Ectodermal cell (in vitro differentiated cells): ENCODE measurements around the gene RALGAPB.
"Not testable (repeated sequence)": the region's sequence is repeated elsewhere in the genome, so short reads cannot be mapped to it uniquely, and the experiment has no call there.

Experiments
- H3K27ac ChIP-seq: 2 replicates; pipeline ENCODE4 v1.7.0; 2013; ENCODE audit warnings: mild to moderate bottlenecking, low read depth, low read length; ENCODE audit not compliant: insufficient read depth, poor library complexity, severe bottlenecking
- H3K27me3 ChIP-seq: 2 replicates; pipeline ENCODE4 v1.7.0; 2013; ENCODE audit warnings: mild to moderate bottlenecking, low read length; ENCODE audit not compliant: insufficient read depth, control insufficient read depth, poor library complexity, severe bottlenecking
- H3K36me3 ChIP-seq: one replicate; pipeline ENCODE4 v1.7.0; 2013; ENCODE audit warnings: low read length; ENCODE audit not compliant: control insufficient read depth, insufficient read depth
- H3K4me1 ChIP-seq: one replicate; pipeline ENCODE4 v1.7.0; 2013; ENCODE audit warnings: low read length; ENCODE audit not compliant: control insufficient read depth, insufficient read depth
- H3K4me3 ChIP-seq: 2 replicates; pipeline ENCODE4 v1.7.0; 2013; ENCODE audit warnings: low read depth, low read length, control low read depth; ENCODE audit not compliant: insufficient read depth
- H3K9me3 ChIP-seq: 2 replicates; pipeline ENCODE4 v1.7.0; 2013; ENCODE audit warnings: mild to moderate bottlenecking, low read length, moderate library complexity; ENCODE audit not compliant: control insufficient read depth
- WGBS, 2 experiments: methylation state at CpG; one replicate each; pipeline ENCODE4 v1.1.7; 2013; ENCODE audit warnings: missing lambda C conversion rate in 2 of 2; 5-methylcytosine and 5-hydroxymethylcytosine counted together

RALGAPB gene

DNA sequence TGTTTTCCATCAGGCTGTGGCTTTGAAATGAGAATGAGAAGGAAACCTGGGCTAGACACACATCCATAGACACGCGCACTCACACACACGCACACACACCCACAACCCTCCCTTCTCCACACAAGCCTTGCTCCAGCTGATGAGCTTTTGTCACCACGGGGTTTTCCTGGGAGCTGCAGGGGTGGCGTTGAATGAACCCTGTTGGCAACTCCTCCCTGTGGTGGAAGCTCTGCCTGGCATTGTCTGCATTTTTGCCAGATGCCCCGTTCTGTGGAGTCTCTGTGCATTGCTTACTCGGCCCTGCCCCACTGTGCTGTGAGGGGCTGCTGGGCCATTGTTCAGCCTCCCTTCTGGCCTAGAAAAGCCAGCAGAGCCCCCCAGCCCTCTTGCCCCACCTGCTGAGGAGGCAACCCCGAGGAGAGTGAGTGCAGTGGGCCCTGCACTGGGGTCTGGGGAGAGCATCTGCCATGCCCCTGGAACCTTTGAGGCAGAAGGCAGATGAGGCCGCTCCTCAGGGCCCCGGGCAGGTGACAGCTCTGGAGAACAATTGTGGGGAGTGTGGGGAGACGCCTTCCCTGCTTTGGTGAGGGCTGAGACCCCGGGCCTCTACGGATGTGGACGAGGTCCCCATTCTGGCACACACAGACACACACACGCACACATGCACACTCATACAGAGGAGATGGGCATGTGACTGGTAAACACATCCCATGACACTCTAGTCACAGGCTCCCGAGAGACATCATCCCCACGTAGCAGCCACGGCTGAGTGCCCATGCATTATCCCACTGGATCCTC is 118.2 kb downstream of the RALGAPB start:
- Histone ChIP-seq H3K4me1 (peaks cover 4% of the 10 kb centered on the region), H3K9me3 (no peaks in the 10 kb centered on the region), H3K36me3 (no peaks in the 10 kb centered on the region), H3K4me3 (no peak overlapping the region), H3K27me3 (no peaks in the 10 kb centered on the region), H3K27ac (no peak overlapping the region)
- 72 to 76% methylated on average over 18 of the region's 18 CpGs for WGBS, 2 experiments

DNA sequence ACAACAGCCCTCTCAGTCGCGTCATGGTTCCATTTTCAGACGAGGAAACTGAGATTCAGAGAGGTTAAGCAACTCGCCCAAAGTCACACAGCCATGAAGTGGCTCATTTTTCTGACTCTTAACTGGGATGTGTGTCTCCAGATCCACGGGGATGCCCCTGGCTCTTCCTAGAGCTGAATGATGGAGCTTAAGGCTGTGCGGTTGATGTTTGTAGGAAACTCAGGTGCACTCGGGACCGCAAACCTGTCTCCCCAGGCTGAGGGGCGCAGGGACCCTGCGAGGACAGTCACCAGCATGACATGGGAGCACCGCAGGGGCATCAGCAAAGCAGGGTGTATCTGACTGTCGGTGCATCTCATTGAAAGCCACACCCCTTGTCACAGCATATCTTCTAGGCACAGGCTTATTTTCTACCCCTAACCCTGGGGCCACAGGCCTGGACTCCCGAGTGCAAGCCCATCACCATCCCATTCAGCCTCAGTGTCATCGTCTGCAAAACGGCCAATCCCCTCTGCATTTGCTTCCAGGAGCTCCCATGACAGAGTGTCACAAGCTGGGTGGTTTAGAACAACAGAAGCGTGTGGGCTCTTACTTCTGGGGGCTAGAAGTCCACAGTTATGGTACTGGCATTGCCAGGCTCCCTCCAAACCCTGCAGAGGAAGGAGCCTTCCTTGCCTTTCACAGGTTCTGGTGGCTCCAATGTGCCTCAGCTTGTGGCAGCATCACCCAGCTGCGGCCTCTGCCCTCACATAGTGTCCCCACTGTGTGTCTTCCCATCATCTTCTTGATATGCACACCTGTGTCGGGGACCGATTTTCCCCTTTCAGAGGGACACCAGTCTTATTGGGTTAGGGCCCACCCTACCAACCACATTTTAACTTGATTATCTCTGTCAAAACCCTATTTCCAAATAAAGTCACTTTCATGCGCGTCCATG is 119.1 kb downstream of the RALGAPB start:
- H3K27ac ChIP-seq: no peak overlapping the region
- no peaks in the 10 kb centered on the region for H3K36me3 ChIP-seq
- no peaks in the 10 kb centered on the region for H3K27me3 ChIP-seq
- H3K4me3 ChIP-seq: no peak overlapping the region
- no peaks in the 10 kb centered on the region for H3K9me3 ChIP-seq
- 89 to 91% methylated on average over 21 of the region's 21 CpGs for WGBS, 2 experiments
- H3K4me1 ChIP-seq: peaks cover 4% of the 10 kb centered on the region

GRCh38 chr20:38592411-38592790 is 119.8 kb downstream of the RALGAPB start:
- not testable (repeated sequence) for H3K27ac ChIP-seq, H3K4me3 ChIP-seq, H3K4me1 ChIP-seq, H3K27me3 ChIP-seq, H3K36me3 ChIP-seq, H3K9me3 ChIP-seq
- 67 to 86% methylated on average over 3 of the region's 3 CpGs for WGBS, 2 experiments

DNA sequence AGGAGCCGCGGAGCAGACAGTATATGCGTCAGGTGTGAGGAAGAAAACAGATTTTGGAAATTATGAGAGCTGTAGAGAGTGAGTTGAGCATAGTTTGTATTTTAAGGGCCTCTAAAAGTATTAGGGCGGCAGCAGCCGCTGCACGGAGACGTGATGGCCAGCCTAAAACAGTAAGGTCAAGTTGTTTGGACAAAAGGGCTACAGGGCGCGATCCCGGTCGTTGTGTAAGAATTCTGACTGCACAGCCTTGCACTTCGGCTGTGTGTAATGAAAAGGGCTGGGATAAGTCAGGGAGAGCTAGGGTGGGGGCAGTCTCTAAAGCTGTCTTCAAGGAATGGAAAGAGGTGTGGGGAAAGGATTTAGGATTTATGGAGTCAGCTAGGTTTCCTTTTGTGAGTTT is 121.6 kb downstream of the RALGAPB start:
- H3K4me3 ChIP-seq, H3K4me1 ChIP-seq, H3K9me3 ChIP-seq, H3K27ac ChIP-seq, H3K27me3 ChIP-seq, H3K36me3 ChIP-seq: not testable (repeated sequence)
- WGBS, 2 experiments: 94 to 95% methylated on average over 12 of the region's 12 CpGs

DNA sequence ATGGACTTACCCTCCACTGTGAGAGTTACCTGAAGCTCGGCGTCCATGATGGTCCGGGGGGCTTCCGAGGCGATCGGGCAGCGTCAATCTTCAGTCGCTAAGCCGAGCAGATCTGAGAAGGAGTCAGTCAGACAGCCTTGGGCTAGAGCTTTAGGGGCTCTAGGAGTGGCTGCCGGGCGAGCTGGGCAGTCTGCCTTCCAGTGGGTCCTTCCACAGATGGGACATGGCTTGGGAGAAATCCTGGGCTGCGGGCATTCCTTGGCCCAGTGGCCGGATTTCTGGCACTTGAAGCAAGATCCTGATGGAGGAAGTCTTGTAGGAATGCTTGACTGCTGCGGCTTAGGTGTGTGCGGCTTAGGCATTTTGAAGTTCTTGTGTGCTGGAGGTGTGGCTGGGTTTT is 123.2 kb downstream of the RALGAPB start:
- not testable (repeated sequence) for H3K36me3 ChIP-seq, H3K9me3 ChIP-seq, H3K4me1 ChIP-seq, H3K27me3 ChIP-seq, H3K4me3 ChIP-seq, H3K27ac ChIP-seq
- WGBS, 2 experiments: 94 to 96% methylated on average over 15 of the region's 15 CpGs

GRCh38 chr20:38599410-38599882 is 126.8 kb downstream of the RALGAPB start:
- Histone ChIP-seq H3K9me3 (no peaks in the 10 kb centered on the region), H3K27me3 (peaks cover 14% of the 10 kb centered on the region), H3K4me3 (no peak overlapping the region), H3K36me3 (no peaks in the 10 kb centered on the region), H3K4me1 (peaks cover 11% of the 10 kb centered on the region), H3K27ac (no peak overlapping the region)
- WGBS, 2 experiments: 72 to 79% methylated on average over 9 of the region's 9 CpGs

DNA sequence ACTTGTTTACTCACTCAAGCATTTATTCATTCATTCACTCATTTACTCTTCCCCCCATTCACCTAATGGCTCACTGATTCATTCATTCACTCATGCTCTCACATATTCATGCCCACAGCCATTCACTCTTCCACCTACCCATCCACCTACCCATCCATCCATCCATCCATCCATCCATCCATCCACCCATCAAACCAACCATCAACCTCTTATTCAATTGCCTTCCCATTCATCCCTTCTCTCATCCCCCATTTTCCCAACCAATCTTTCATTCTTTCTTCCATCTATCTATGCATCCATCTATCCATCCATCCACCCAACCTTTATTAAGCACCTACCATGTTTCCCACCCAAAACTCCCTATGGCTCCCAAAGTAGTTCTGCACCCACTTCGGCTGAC is 127.4 kb downstream of the RALGAPB start:
- peaks cover 14% of the 10 kb centered on the region for H3K27me3 ChIP-seq
- H3K9me3 ChIP-seq: no peaks in the 10 kb centered on the region
- peaks cover 11% of the 10 kb centered on the region for H3K4me1 ChIP-seq
- no peak overlapping the region for H3K27ac ChIP-seq
- no peak overlapping the region for H3K4me3 ChIP-seq
- H3K36me3 ChIP-seq: no peaks in the 10 kb centered on the region
- 93 to 98% methylated on average over 1 of the region's 1 CpG for WGBS, 2 experiments

DNA sequence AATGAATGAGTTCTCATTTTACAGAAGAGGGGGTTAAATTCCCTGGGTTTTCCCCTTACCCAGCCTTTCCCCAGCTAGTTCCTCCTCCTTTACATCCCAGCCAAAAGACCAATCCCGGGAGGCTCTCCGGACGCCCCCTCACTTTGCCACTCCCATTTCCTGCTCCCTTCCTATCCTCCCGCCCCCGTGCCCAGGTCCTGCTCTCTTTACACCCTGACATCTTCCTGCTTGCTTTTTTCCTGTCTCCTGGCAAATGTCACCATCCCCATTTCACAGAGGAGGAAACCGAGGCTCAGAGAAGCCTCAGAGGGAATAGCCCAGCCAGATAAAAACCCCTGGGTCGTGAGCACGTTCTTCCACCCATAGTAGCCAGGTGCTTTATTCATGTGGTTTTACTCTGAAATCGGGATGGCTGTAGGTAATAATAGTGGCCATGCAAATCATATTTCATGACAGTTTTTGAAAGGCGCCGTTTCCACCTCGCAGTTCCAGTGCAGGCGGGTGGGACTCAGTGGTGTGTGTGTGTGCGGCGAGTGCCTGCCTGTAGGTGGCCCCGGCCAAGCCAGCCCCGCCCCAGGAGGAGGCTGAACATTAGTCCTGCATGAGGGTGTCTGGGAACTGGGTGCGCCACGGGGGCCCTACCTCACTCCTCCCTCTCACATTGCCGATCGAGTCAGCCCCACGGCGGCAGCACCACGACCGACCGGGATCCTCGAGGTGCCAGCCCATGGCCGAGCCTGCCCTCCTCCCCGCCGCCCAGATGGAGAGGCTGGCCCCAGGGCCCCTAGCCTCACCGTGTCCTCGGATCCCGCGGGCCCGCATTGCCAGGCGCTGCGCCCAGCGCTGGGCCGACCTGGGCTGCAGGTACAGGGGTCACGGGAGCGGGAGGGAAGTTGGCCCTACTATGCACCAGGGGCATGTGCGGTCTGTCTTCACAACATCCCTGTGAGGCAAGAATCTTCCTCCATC is 128.9 kb downstream of the RALGAPB start, which contains the start of gene ARHGAP40:
Gene ARHGAP40 (plus strand): TSS at position 594 of the 969 bp plus-strand sequence.
- Histone ChIP-seq H3K9me3 (no peaks in the 10 kb centered on the region), H3K27me3 (peaks cover 14% of the 10 kb centered on the region), H3K27ac (no peak within 1 kb of the TSS), H3K4me1 (peaks cover 11% of the 10 kb centered on the region), H3K4me3 (peak within 1 kb of the TSS; percentile 22), H3K36me3 (no peaks in the 10 kb centered on the region)
- 22 to 23% methylated on average over 42 of the region's 42 CpGs for WGBS, 2 experiments

GRCh38 chr20:38602185-38602581 is 129.5 kb downstream of the RALGAPB start:
- Histone ChIP-seq H3K4me3 (no peak overlapping the region), H3K36me3 (no peaks in the 10 kb centered on the region), H3K4me1 (peaks cover 11% of the 10 kb centered on the region), H3K27me3 (peaks cover 14% of the 10 kb centered on the region), H3K27ac (no peak overlapping the region), H3K9me3 (no peaks in the 10 kb centered on the region)
- 70 to 72% methylated on average over 5 of the region's 5 CpGs for WGBS, 2 experiments
